ENCODE data around the gene CCDC68. TPM values are rescaled to one million over a fixed set of nuclear protein-coding genes. Genes with fewer than 3 reads are reported as not detected.

The CCDC68 gene
- total RNA-seq (10 to 100 TPM in 3 of 9 donors, 1 to 10 TPM in 6; 2.0 to 19.3 (median 5.1) TPM), polyA plus RNA-seq (1 to 10 TPM; 3.6 to 5.1 (median 4.8) TPM)
- long read RNA-seq, donor 1: 0 reads
- long read RNA-seq, donor 2, full-length matches to known transcripts: 1 of 1 reads
- long read RNA-seq, donor 2, partial matches to known transcripts: 0 of 1 reads
- long read RNA-seq, donor 2, other reads (novel, unspliced or antisense): 0 of 1 reads
- long read RNA-seq, donor 3: 0 reads
- long read RNA-seq, donor 4: 0 reads
- long read RNA-seq, donor 5, full-length matches to known transcripts: 1 of 1 reads
- long read RNA-seq, donor 5, partial matches to known transcripts: 0 of 1 reads
- long read RNA-seq, donor 5, other reads (novel, unspliced or antisense): 0 of 1 reads
- long read RNA-seq, donor 6, partial matches to known transcripts: 1 of 3 reads
- long read RNA-seq, donor 6, other reads (novel, unspliced or antisense): 2 of 3 reads
- long read RNA-seq, donor 7: 0 reads
- long read RNA-seq, donor 8: 0 reads
- long read RNA-seq, donor 9: 0 reads
- long read RNA-seq, donor 10: 0 reads

GRCh38 chr18:54958704-54959625, at the start of gene CCDC68:
CCDC68 (minus strand) TSS chr18:54959461; CDS start chr18:54942791, 16,670 bp downstream.
- TF ChIP-seq POLR2A (IDR thresholded peaks at IDR 0.05): no peak
- TF ChIP-seq CTCF (IDR thresholded peaks at IDR 0.05): no peak
- Histone ChIP-seq H3K4me3 (peak within 1 kb of the TSS in 1 of 4 donors; percentile 51), H3K27me3 (peaks cover 13% of the 10 kb centered on the region), H3K36me3 (replicated peaks in 1 of 2) (no peaks in the 10 kb centered on the region), H3K4me1 (replicated peaks in 1 of 2) (peaks cover 0 to 14% of the 10 kb centered on the region in 2 donors), H3K9me3 (replicated peaks in 1 of 3) (no peaks in the 10 kb centered on the region), H3K27ac (peak within 1 kb of the TSS in 2 of 5 donors; percentile 67 to 75)
- 10 to 18% (median 13%) methylated on average over 30 to 58 of the region's 58 CpGs for WGBS, 4 donors
- peak in 1 of 7 donors; percentile 22 for DNase-seq
- intact Hi-C loops (cut with DNase I): no loop called here

- no peak overlapping the region for H3K27ac ChIP-seq
- DNase-seq: no peak
- 67 to 73% (median 69%) methylated on average over 4 of the region's 4 CpGs for WGBS, 4 donors
- intact Hi-C loops (cut with DNase I): no loop called here
- no peaks in the 10 kb centered on the region for H3K9me3 ChIP-seq (replicated peaks in 1 of 3)
- H3K36me3 ChIP-seq (replicated peaks in 1 of 2): no peaks in the 10 kb centered on the region
- no peak overlapping the region for H3K4me3 ChIP-seq
- TF ChIP-seq POLR2A (IDR thresholded peaks at IDR 0.05) (no peak), CTCF (IDR thresholded peaks at IDR 0.05) (no peak)
- no peaks in the 10 kb centered on the region for H3K4me1 ChIP-seq (replicated peaks in 1 of 2)
- H3K27me3 ChIP-seq: no peaks in the 10 kb centered on the region
Observed at GRCh38 chr18:55007602-55008001, 48.3 kb upstream of the CCDC68 start.

GRCh38 chr18:55003695-55004094, 44.4 kb upstream of the CCDC68 start:
- Histone ChIP-seq H3K36me3 (replicated peaks in 1 of 2) (no peaks in the 10 kb centered on the region), H3K4me3 (no peak overlapping the region), H3K9me3 (replicated peaks in 1 of 3) (no peaks in the 10 kb centered on the region), H3K4me1 (replicated peaks in 1 of 2) (no peaks in the 10 kb centered on the region), H3K27ac (no peak overlapping the region), H3K27me3 (no peaks in the 10 kb centered on the region)
- 74 to 82% (median 76%) methylated on average over 5 of the region's 5 CpGs for WGBS, 4 donors
- intact Hi-C loops (cut with DNase I): no loop called here
- TF ChIP-seq POLR2A (IDR thresholded peaks at IDR 0.05) (no peak), CTCF (IDR thresholded peaks at IDR 0.05) (no peak)
- DNase-seq: no peak

GRCh38 chr18:55002261-55002660, 43.0 kb upstream of the CCDC68 start:
- WGBS, 4 donors: 67 to 98% (median 85%) methylated on average over 3 of the region's 3 CpGs
- no peak overlapping the region for H3K4me3 ChIP-seq
- H3K27ac ChIP-seq: no peak overlapping the region
- H3K4me1 ChIP-seq (replicated peaks in 1 of 2): no peaks in the 10 kb centered on the region
- DNase-seq: no peak
- TF ChIP-seq CTCF (IDR thresholded peaks at IDR 0.05) (no peak), POLR2A (IDR thresholded peaks at IDR 0.05) (no peak)
- H3K36me3 ChIP-seq (replicated peaks in 1 of 2): no peaks in the 10 kb centered on the region
- H3K27me3 ChIP-seq: no peaks in the 10 kb centered on the region
- no peaks in the 10 kb centered on the region for H3K9me3 ChIP-seq (replicated peaks in 1 of 3)
- intact Hi-C loops (cut with DNase I): no loop called here
